GM12874 (cell line): ENCODE measurements around the gene GOLGA1.

Source experiments
- CTCF ChIP-seq: IDR thresholded peaks from 2 replicates; pipeline ENCODE4 v1.5.1; 2011; ENCODE audit warnings: low read depth, mild to moderate bottlenecking, control low read depth, low read length, moderate library complexity; ENCODE audit not compliant: insufficient read depth

Gene GOLGA1

GRCh38 chr9:124829334-124829669 is 111.6 kb downstream of the GOLGA1 start:
- no peak for TF ChIP-seq CTCF

- TF ChIP-seq CTCF, result no peak
Measured at GRCh38 chr9:124828489-124829333, 112.2 kb downstream of the GOLGA1 start.
